D721Med (cell line): Measurements from ENCODE around the gene CTNS.
"Not testable (repeated sequence)": the region's sequence is repeated elsewhere in the genome, so short reads cannot be mapped to it uniquely, and the experiment has no call there.

ENCODE experiments used
- DNase-seq: peaks from one replicate; pipeline ENCODE4 v3.0.0; 2011; ENCODE audit warnings: low spot score; ENCODE audit not compliant: insufficient read length
- FAIRE-seq: peaks from 2 replicates; lab custom pipeline; 2011; peaks lifted over from hg19 to GRCh38; lab: Jason Lieb, UNC
- TF ChIP-seq, protein P1 (sequence below): IDR thresholded peaks from 2 replicates; pipeline ENCODE4 v1.5.1; 2012; ENCODE audit warnings: mild to moderate bottlenecking, control low read depth; ENCODE audit not compliant: insufficient read depth; ENCODE audit errors: missing control alignments

CTNS gene

DNA sequence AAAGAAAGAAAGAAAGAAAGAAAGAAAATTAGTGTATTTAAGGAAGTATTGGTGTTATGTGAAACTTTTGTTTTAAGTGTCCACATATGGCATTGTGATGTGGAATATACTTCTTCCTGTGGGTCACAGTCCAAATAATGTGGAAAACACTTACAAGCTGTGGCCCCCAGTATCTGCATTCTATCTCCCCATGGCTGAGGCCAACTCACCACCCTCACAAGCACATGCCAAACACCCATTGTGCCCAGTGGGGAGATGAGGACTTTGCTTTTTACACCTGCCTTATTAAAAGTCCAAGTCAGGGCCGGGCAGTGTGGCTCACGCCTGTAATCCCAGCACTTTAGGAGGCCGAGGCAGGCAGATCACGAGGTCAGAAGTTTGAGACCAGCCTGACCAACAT, 63.4 kb downstream of the CTNS start:
- TF ChIP-seq, protein P1, sequence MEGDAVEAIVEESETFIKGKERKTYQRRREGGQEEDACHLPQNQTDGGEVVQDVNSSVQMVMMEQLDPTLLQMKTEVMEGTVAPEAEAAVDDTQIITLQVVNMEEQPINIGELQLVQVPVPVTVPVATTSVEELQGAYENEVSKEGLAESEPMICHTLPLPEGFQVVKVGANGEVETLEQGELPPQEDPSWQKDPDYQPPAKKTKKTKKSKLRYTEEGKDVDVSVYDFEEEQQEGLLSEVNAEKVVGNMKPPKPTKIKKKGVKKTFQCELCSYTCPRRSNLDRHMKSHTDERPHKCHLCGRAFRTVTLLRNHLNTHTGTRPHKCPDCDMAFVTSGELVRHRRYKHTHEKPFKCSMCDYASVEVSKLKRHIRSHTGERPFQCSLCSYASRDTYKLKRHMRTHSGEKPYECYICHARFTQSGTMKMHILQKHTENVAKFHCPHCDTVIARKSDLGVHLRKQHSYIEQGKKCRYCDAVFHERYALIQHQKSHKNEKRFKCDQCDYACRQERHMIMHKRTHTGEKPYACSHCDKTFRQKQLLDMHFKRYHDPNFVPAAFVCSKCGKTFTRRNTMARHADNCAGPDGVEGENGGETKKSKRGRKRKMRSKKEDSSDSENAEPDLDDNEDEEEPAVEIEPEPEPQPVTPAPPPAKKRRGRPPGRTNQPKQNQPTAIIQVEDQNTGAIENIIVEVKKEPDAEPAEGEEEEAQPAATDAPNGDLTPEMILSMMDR, result no peak
- DNase-seq (no peak), FAIRE-seq (no peak)

- FAIRE-seq, DNase-seq: not testable (repeated sequence)
Observed at GRCh38 chr17:3702041-3702539, 65.5 kb downstream of the CTNS start.

GRCh38 chr17:3704931-3705717, 68.6 kb downstream of the CTNS start:
- DNase-seq, result no peak
- TF ChIP-seq, protein P1, result no peak

DNA sequence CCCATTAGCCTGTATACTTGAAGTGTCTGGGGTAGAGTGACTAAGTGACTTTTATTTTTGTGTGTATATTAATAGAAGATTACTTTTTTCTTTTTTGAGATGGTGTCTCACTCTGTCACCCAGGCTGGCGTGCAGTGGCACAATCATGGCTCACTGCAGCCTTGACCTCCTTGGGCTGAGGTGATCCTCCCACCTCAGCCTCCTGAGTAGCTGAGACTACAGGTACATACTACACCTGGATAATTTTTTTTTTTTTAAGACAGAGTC, 69.1 kb downstream of the CTNS start:
- not testable (repeated sequence) for FAIRE-seq, DNase-seq

More at GRCh38 chr17:3704931-3705717, 68.6 kb downstream of the CTNS start:
- FAIRE-seq, result no peak

GRCh38 chr17:3708366-3708765, 71.8 kb downstream of the CTNS start:
- DNase-seq (no peak), FAIRE-seq (no peak)
- TF ChIP-seq, protein P1, result no peak

GRCh38 chr17:3710951-3711383, 74.4 kb downstream of the CTNS start:
- no peak for DNase-seq
- FAIRE-seq, result no peak
- TF ChIP-seq, protein P1, result no peak
